Fibroblast of villous mesenchyme (primary cell): ENCODE measurements around the gene CEP112. TPM values are rescaled to one million over a fixed set of nuclear protein-coding genes. Genes with fewer than 3 reads are reported as not detected.

Experiments
- DNase-seq: peaks from one replicate; pipeline ENCODE4 v3.0.0-alpha.2; 2010; ENCODE audit warnings: low read depth
- H3K4me3 ChIP-seq: 2 replicates; pipeline ENCODE4 v1.5.1; 2011; ENCODE audit warnings: low read depth, mild to moderate bottlenecking, low read length
- CTCF ChIP-seq: IDR thresholded peaks from 2 replicates; pipeline ENCODE4 v1.5.1; 2012; ENCODE audit warnings: low read depth, mild to moderate bottlenecking, low read length; ENCODE audit not compliant: insufficient read depth
- total RNA-seq: library from RNA; depleted of rRNA; stranded (reverse); fragments of >200 nt; gene quantifications from 2 replicates; pipeline ENCODE4 v1.2.3, GENCODE V29; 2012

The CEP112 gene
- total RNA-seq, 1 donor = 10.8 TPM

- TF ChIP-seq CTCF = no peak
- H3K4me3 ChIP-seq = no peak overlapping the region
- no peak for DNase-seq
Observed at GRCh38 chr17:65925606-65926307, 266.2 kb downstream of the CEP112 start.

GRCh38 chr17:65920996-65921395, 270.9 kb downstream of the CEP112 start:
- H3K4me3 ChIP-seq = no peak overlapping the region
- TF ChIP-seq CTCF = no peak
- no peak for DNase-seq

- no peak overlapping the region for H3K4me3 ChIP-seq
- TF ChIP-seq CTCF = peak; percentile 13
- no peak for DNase-seq
Observed at GRCh38 chr17:65918916-65919315, 273.0 kb downstream of the CEP112 start.

GRCh38 chr17:65918500-65918899, 273.4 kb downstream of the CEP112 start:
- TF ChIP-seq CTCF = no peak
- H3K4me3 ChIP-seq = no peak overlapping the region
- DNase-seq = peak; percentile 13

- H3K4me3 ChIP-seq = no peak overlapping the region
- no peak for TF ChIP-seq CTCF
- no peak for DNase-seq
Observed at GRCh38 chr17:65917560-65917959, 274.4 kb downstream of the CEP112 start.

GRCh38 chr17:65916425-65916824, 275.5 kb downstream of the CEP112 start:
- DNase-seq = no peak
- TF ChIP-seq CTCF = no peak
- H3K4me3 ChIP-seq = no peak overlapping the region
